DOHH2 (cell line): ENCODE data around the gene COMMD9.
A peak's percentile ranks its signal among the peaks of the same experiment; 100 is the strongest.

Experiments
- H3F3A ChIP-seq: fragments of 200-600 bp; sonication (generic), shearing (Covaris generic); 2 replicates; pipeline ENCODE4 v1.6.0; 2016; ENCODE audit warnings: antibody characterized with exemption, mild to moderate bottlenecking; ENCODE audit not compliant: control insufficient read depth, insufficient read depth
- H3K27ac ChIP-seq: fragments of 200-600 bp; sonication (generic); 2 replicates; pipeline ENCODE4 v1.5.1; 2014; ENCODE audit warnings: low read depth, mild to moderate bottlenecking, low read length, moderate library complexity
- H3K27me3 ChIP-seq: fragments of 200-600 bp; sonication (generic); 2 replicates; pipeline ENCODE4 v1.6.1; 2014; ENCODE audit warnings: mild to moderate bottlenecking, low read length, mixed read lengths; ENCODE audit not compliant: control insufficient read depth
- H3K36me3 ChIP-seq: fragments of 200-600 bp; sonication (generic); 2 replicates; pipeline ENCODE4 v1.6.1; 2014; ENCODE audit warnings: mild to moderate bottlenecking, low read length, moderate library complexity, mixed read lengths; ENCODE audit not compliant: control insufficient read depth
- H3K4me1 ChIP-seq: fragments of 200-600 bp; sonication (generic); 2 replicates; pipeline ENCODE4 v1.6.1; 2014; ENCODE audit warnings: mild to moderate bottlenecking, low read length, mixed read lengths; ENCODE audit not compliant: control insufficient read depth
- H3K4me2 ChIP-seq: fragments of 200-600 bp; sonication (generic); 2 replicates; pipeline ENCODE4 v1.6.0; 2014; ENCODE audit warnings: mild to moderate bottlenecking, low read length, moderate library complexity
- H3K4me3 ChIP-seq: fragments of 200-600 bp; sonication (generic); 2 replicates; pipeline ENCODE4 v1.5.1; 2014; ENCODE audit warnings: mild to moderate bottlenecking, low read length, mixed read lengths
- H3K79me2 ChIP-seq: fragments of 200-600 bp; sonication (generic); 2 replicates; pipeline ENCODE4 v1.6.1; 2014; ENCODE audit warnings: mild to moderate bottlenecking, low read length, mixed read lengths; ENCODE audit not compliant: control insufficient read depth
- H3K9me2 ChIP-seq: fragments of 200-600 bp; sonication (generic); replicated peaks from 2 replicates; pipeline ENCODE4 v1.6.1; 2014; ENCODE audit warnings: mild to moderate bottlenecking, low read length, mixed read lengths; ENCODE audit not compliant: control insufficient read depth
- H3K9me3 ChIP-seq: fragments of 200-600 bp; sonication (generic); 2 replicates; pipeline ENCODE4 v1.6.1; 2014; ENCODE audit warnings: antibody characterized with exemption, low read length, mixed read lengths; ENCODE audit not compliant: control insufficient read depth, insufficient read depth
- H4K20me1 ChIP-seq: fragments of 200-600 bp; sonication (generic); 2 replicates; pipeline ENCODE4 v1.6.0; 2014; ENCODE audit warnings: low read depth, mild to moderate bottlenecking, antibody characterized with exemption, low read length, moderate library complexity; ENCODE audit not compliant: control insufficient read depth, insufficient read depth
- EZH2phosphoT487 ChIP-seq: fragments of 200-600 bp; sonication (generic); IDR thresholded peaks from 2 replicates; pipeline ENCODE4 v1.6.1; 2017; ENCODE audit warnings: borderline replicate concordance, mild to moderate bottlenecking, antibody characterized with exemption, low read length, moderate library complexity, mixed read lengths
- TF ChIP-seq, protein P1 (sequence below): fragments of 200-600 bp; sonication (generic); IDR thresholded peaks from one replicate; pipeline ENCODE4 v1.5.1; 2014; ENCODE audit warnings: antibody characterized with exemption, mild to moderate bottlenecking, low read depth, low read length; ENCODE audit not compliant: poor library complexity, severe bottlenecking

COMMD9 gene

DNA sequence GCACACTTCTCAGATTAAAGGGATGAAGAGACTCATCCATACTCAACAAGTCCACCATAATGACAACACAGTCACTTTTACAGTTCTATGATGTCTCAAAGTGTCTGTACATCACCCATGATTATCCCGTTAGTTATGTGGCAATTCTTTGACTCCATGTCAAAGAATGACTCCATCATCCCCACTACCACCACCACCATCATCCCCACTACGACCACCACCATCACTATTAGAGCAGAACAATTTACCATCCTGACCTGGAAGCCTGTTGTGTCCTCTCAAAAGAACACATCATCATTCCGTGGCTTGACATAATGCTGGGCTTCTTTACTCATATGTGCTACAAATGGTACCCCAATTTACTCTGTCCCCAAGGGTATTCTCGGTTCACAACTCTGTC lies 20.6 kb upstream of the COMMD9 start:
- no peak overlapping the region for H3K4me2 ChIP-seq
- TF ChIP-seq, protein P1, sequence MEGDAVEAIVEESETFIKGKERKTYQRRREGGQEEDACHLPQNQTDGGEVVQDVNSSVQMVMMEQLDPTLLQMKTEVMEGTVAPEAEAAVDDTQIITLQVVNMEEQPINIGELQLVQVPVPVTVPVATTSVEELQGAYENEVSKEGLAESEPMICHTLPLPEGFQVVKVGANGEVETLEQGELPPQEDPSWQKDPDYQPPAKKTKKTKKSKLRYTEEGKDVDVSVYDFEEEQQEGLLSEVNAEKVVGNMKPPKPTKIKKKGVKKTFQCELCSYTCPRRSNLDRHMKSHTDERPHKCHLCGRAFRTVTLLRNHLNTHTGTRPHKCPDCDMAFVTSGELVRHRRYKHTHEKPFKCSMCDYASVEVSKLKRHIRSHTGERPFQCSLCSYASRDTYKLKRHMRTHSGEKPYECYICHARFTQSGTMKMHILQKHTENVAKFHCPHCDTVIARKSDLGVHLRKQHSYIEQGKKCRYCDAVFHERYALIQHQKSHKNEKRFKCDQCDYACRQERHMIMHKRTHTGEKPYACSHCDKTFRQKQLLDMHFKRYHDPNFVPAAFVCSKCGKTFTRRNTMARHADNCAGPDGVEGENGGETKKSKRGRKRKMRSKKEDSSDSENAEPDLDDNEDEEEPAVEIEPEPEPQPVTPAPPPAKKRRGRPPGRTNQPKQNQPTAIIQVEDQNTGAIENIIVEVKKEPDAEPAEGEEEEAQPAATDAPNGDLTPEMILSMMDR, result no peak
- no peak for TF ChIP-seq EZH2phosphoT487
- H3K27me3 ChIP-seq, result peaks cover 12% of the 10 kb centered on the region

DNA sequence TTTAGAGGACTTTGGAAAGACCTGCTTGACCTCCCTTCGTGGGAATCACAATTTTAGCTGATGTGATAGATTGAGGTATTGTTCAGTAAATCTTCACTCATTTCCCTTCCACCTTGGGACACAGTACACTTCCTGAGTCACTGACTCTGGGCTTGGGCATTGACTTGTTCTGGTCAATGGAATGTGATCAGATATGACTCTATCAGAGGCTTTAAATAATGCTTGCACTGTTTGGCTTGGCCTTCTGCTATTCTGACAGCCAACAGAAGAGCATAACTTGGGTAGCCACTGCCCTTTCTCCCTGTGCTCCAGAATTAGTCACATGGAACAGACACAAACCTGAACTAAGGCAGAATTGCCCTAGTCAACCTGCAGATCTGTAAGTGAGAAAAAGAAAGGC lies 19.4 kb upstream of the COMMD9 start:
- TF ChIP-seq EZH2phosphoT487, result no peak
- TF ChIP-seq, protein P1, result no peak
- H3K27me3 ChIP-seq, result peaks cover 5% of the 10 kb centered on the region; the same call in 1 of the 2 replicates
- H3K79me2 ChIP-seq, result no peaks in the 10 kb centered on the region
- no peaks in the 10 kb centered on the region for H3K9me3 ChIP-seq
- H3K9me2 ChIP-seq, result no peaks in the 10 kb centered on the region
- no peaks in the 10 kb centered on the region for H3K4me1 ChIP-seq
- H4K20me1 ChIP-seq, result no peaks in the 10 kb centered on the region
- no peak overlapping the region for H3K4me2 ChIP-seq
- no peaks in the 10 kb centered on the region for H3F3A ChIP-seq
- no peak overlapping the region for H3K27ac ChIP-seq
- no peaks in the 10 kb centered on the region for H3K36me3 ChIP-seq
- no peak overlapping the region for H3K4me3 ChIP-seq

More for the DNA sequence above, 20.6 kb upstream of the COMMD9 start:
- Histone ChIP-seq H3K27ac (no peak overlapping the region), H3K9me2 (no peaks in the 10 kb centered on the region), H3K36me3 (no peaks in the 10 kb centered on the region), H3K79me2 (no peaks in the 10 kb centered on the region), H4K20me1 (no peaks in the 10 kb centered on the region), H3K4me3 (no peak overlapping the region), H3F3A (no peaks in the 10 kb centered on the region), H3K4me1 (no peaks in the 10 kb centered on the region), H3K9me3 (no peaks in the 10 kb centered on the region)

DNA sequence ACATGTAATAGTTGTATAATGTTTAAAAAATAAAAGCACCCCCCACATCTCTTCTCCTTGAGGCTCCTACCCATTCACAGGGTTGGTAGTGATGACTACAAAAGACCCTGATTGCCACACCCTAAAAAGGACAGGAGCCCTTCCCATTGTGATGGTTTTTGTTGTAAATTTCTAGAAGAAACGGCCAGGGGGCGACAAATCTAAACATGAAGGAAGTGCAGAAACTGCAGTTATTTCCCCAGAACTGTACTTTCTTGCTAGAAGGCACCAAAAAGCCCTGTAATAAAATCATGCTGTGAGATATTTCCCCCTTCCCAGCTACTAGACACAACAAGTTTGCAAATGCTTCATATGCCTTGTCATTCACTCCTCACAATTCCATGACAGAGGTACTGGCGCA lies 17.7 kb upstream of the COMMD9 start:
- H3F3A ChIP-seq, result no peaks in the 10 kb centered on the region

More for the DNA sequence above, 17.7 kb upstream of the COMMD9 start:
- Histone ChIP-seq H3K27me3 (peaks cover 2% of the 10 kb centered on the region; the same call in 1 of the 2 replicates), H3K4me2 (no peak overlapping the region), H3K79me2 (no peaks in the 10 kb centered on the region), H4K20me1 (no peaks in the 10 kb centered on the region), H3K9me2 (no peaks in the 10 kb centered on the region), H3K4me1 (no peaks in the 10 kb centered on the region), H3K36me3 (no peaks in the 10 kb centered on the region), H3K27ac (no peak overlapping the region), H3K4me3 (no peak overlapping the region), H3K9me3 (no peaks in the 10 kb centered on the region)
- TF ChIP-seq EZH2phosphoT487, result no peak
- TF ChIP-seq, protein P1, result peak; percentile 55
